CD1c-positive myeloid dendritic cell (primary cell): Measurements from ENCODE around the gene XAB2.

Experiments
- DNase-seq: peaks from one replicate; pipeline ENCODE4 v3.0.0-alpha.2; 2016; ENCODE audit errors: extremely low spot score

Gene XAB2

GRCh38 chr19:7629347-7630054, at the start of gene XAB2, which contains the start of gene PET100:
TSS of gene XAB2 (minus strand) at chr19:7629545. CDS start at chr19:7629527, 18 bp downstream.
TSS of gene PET100 (plus strand) at chr19:7629793. CDS start at chr19:7629834, 41 bp downstream.
- DNase-seq, result peak; percentile 99

GRCh38 chr19:7677669-7678311, 48.4 kb upstream of the XAB2 start:
- DNase-seq, result peak; percentile 46

GRCh38 chr19:7676854-7677253, 47.5 kb upstream of the XAB2 start, which contains the start of gene MCEMP1:
TSS of gene MCEMP1 (plus strand) at chr19:7677090. CDS start at chr19:7677121, 31 bp downstream.
- DNase-seq, result peak; percentile 70

GRCh38 chr19:7676376-7676775, 47.0 kb upstream of the XAB2 start:
- peak; percentile 79 for DNase-seq

DNA sequence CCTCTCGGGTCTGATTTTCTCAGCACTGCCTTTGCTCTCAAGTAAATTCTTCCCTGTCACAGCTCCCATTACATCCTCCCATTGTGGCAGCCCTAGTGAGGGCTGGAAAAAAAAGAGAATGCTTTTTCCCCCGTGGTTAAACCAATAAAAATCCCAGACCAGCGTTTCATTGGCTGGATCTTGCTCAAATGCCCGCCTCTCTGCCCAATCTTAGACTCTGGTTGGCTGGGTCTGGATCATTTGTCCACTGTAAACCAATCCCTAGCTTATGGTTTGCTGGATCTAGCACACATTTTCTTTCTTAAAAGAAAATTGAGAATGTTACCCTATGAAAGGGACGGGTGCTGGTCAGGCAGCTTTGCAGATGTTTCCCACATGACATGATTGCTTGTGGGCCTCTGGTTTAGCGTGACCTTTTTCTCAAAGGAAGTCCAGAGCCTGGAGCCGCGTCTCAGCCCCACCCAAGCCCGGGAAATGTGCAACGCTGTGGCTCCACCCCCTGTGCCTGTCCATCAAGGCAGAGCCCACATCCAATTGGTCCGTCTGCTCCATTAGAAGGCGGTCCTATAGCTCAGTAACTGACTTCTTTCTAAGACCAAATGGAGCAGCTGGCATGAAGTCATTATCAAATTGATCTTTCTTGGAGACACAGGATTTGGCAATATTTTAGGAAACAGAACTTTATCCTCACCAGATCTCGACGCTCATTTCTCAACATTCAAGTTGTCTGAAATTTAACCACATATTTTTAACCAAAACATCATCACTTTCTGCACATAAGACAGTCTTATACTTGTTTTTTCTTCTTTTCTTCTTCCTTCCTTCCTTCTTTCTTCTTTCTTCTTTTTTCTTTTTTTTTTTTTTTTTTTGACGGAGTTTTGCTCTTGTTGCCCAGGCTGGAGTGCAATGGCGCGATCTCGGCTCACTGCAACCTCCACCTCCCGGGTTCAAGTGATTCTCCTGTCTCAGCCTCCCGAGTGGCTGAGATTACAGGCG, 45.0 kb upstream of the XAB2 start:
- DNase-seq, result peak; percentile 95

- DNase-seq, result no peak
These were observed 43.2 kb upstream of the XAB2 start for GRCh38 chr19:7672522-7672921.

GRCh38 chr19:7670790-7671189, 41.4 kb upstream of the XAB2 start:
- no peak for DNase-seq

DNA sequence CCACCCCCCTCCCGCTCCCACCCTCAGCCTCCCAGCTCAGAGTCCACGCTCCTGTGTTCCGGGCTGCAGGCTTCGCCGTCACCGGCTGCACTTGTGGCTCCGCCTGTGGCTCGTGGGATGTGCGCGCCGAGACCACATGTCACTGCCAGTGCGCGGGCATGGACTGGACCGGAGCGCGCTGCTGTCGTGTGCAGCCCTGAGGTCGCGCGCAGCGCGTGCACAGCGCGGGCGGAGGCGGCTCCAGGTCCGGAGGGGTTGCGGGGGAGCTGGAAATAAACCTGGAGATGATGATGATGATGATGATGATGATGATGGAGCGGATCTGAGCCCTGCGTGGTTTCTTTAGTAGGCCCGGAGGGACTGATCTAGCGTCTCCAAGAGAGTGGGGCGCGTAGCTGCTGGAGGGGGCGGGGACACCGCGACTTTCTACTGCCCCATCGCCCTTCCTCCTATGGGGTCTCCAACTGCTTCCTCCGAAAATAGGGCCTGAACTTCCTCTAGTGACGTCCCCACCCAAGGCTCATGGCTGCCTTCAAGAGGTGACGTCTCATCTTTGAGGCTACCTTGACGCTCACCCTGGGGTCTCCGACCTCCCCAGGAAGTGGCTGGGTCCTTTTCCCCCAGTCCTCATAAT, 40.9 kb upstream of the XAB2 start:
- peak; percentile 68 for DNase-seq

DNA sequence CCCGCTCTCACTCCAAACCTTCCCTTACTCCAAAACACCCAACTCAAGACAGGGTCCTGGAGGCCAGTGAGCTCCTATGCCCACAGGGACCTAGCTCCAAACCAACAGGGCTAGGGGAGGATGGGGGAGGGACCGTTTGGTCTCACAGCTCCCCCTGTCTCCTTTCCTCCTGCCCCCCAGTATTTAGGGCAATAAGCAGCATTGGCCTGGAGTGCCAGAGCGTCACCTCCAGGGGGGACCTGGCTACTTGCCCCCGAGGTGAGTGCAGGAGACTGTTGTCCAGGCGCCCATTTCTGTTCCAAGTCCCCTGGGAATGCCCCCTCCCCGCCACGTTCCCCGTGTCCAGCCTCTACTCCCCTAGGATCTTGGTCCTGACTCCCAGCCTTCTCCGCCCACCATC, 40.3 kb upstream of the XAB2 start:
- DNase-seq, result no peak

GRCh38 chr19:7668842-7669241, 39.5 kb upstream of the XAB2 start, which contains the start of gene RETN:
TSS of gene RETN (plus strand) at chr19:7669049. CDS start at chr19:7669327, 278 bp downstream.
- DNase-seq, result no peak

- no peak for DNase-seq
These were observed 35.7 kb upstream of the XAB2 start for GRCh38 chr19:7665076-7665475.

GRCh38 chr19:7663706-7664105, 34.4 kb upstream of the XAB2 start:
- DNase-seq, result no peak

DNA sequence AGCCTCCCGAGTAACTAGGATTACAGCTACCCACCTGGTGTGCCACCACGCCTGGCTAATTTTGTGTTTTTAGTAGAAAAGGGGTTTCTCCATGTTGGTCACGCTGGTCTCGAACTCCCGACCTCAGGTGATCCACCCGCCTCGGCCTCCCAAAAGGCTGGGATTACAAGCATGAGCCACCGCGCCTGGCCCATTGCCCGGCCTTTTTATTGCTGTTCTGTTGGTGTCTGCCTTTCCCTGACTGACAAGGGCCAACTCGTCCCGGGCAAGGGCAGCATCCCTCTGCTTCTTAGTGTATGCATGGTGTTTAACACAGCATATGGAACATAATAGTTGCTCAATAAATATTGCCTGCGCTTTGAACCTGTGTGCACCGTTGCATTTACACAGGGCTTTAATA, 33.3 kb upstream of the XAB2 start:
- no peak for DNase-seq

GRCh38 chr19:7661744-7662538, 32.6 kb upstream of the XAB2 start:
- DNase-seq, result peak; percentile 44

DNA sequence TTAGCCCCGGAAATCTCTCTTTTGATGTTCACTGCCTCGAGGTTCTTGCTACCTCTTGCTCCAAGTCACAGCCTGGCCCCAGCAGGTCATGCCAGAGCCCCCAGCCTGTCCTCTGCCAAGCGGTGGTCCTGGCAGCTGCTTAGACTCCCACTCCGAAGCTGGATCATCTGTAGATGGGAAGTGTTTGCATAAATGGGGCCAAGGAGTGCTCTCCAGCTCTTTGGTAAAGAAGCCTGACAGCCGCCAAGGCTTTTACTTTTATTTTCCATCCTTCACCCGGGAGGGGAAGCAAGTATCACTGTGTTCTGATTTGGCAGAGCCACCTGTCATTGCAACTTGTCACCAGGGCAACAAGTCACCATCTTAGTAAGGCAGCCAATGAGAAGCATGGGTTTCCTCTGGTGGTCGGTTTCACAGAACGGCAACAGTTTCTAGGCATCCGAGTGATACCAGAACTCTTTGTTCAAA, 28.9 kb upstream of the XAB2 start:
- peak; percentile 61 for DNase-seq

DNA sequence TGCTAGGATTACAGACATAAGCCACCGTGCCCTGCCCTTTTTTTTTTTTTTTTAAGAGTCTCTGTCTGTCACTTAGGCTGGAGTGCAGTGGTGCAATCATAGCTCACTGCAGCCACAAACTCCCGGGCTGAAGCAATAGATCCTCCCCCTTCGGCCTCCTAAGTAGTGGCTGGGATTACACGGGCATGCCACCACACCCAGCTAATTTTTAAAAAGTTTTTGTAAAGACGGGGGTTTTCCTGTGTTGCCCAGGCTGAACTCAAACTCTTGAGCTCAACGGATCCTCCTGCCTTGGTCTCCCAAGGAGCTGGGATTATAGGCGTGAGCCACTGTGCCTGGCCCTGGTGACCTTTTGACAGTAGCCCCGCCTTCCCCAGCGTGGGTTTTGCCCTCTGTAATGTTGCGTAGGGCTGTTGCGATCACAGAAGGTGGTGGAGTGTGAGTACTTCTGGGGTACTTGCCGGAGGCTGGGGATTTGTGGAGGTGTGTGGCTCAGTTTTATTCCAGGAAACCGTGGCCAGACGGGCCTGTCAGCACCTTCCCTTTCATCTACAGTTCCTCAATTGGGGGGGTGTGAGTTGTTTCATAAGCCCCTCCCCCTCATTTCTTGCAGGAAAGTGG, 27.9 kb upstream of the XAB2 start:
- peak; percentile 91 for DNase-seq

GRCh38 chr19:7655581-7655980, 26.2 kb upstream of the XAB2 start:
- DNase-seq, result peak; percentile 92

GRCh38 chr19:7654401-7654800, 25.1 kb upstream of the XAB2 start:
- no peak for DNase-seq

- DNase-seq, result peak; percentile 99
These were observed 22.8 kb upstream of the XAB2 start for GRCh38 chr19:7652061-7652641.

GRCh38 chr19:7650148-7650547, 20.8 kb upstream of the XAB2 start:
- DNase-seq, result no peak
